ENCODE results near the gene ID4.

Gene ID4

DNA sequence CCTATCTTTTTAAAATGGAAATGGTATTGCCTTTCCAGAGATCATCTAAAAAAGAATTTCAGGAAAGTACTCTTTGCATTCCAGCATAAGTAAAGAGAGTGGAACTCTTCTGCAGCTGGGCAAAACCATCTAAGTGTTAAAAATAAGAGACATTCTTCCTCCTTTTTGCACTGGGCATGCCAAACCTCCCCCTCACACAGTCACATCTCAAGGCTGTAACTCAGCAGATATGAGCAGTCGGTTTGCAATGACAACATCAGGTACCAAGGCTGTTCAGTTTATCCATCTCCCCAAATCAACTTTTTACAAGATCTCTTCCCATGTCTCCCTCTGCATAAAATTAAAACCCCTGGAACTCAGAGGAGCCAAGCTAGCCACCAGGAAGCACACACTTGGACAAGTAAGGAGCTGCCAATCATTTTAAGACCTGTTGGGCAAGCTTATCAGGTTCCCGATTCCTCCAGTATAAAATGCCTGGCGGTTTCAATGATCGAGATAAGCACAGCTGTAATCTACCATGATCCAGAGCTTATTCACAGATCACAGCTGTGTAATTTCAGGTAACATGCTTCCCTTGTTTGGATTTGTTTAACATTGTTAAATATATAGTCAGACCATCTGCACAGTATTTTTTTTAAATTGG is 23.2 kb downstream of the ID4 start:
- DNase-seq (ENCODE audit: low read depth), result no peak

DNA sequence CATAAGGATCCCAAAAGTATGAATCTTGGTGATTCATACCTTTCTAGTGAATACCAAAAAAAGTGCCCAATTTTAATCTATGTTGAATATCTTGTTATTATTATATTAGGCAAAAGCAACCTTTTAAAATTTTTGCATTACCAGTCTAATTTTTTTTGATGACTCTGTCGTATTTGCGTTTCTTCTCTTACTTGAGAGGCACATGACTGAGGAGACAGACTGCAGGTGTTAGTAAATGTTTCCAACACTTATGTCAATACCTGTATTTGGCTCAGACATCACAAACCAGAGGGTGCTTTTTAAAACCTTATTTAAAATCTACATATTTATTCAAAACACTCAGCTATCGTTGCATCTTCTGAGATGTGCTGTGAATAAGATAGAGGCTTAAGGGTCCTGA is 27.1 kb downstream of the ID4 start:
- no peak for DNase-seq (ENCODE audit: low read depth)

DNA sequence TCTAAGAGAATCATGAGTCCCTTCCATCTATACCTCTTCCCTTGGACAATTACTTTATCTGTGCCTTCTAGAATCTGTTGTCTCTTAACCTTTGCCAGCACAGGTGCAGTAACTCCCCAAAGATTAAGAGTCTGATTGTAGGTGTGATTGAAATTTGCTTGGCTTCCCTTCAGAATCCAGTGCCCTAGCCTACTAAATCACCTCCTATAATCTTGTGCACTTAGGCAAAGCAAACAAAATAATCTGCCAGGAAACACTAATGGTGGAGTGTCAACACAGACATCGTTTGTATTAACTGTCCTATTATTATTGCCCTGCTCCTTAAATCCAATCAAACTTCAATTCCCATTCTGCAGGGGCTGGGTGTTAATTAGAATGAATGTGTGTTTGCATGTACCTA is 28.0 kb downstream of the ID4 start:
- no peak for DNase-seq (ENCODE audit: low read depth)

DNA sequence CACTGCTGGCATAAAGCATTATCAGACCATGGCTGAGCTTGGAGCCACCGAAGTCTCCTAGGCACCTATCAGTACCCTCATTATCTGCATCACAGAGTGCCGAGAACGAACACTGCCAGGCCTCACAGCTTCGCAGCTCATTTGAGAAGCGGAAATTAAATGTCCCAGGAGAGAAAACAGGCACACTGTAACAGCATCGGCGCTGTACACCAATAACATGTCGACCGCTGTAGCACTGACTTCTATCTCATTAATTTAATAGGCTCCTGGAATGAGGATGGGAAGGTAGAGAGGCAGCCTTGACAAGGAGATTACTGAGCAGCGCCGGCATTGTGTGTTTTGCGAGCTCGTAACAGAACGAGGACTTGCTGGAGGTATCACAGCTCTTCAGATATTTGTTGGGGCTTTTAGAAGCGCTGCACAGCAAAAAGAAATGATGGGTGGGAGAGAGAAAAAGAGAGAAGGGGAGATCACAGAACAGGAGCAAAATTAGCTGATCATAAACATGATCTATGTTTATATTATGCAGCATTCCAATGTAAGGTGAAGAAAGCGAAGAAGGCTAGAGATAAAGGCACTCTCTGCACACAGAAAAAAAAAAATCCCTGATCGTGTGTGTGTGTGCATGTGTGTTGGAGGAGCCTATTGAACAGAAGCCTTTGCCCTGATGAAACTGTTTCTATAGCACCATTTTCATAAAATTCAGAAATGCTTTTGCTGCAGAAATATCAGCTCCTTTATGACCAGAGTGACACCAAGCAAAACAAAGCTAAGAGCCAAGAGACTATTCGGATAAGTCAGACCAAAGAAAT is 29.2 kb downstream of the ID4 start:
- no peak for DNase-seq (ENCODE audit: low read depth)

DNA sequence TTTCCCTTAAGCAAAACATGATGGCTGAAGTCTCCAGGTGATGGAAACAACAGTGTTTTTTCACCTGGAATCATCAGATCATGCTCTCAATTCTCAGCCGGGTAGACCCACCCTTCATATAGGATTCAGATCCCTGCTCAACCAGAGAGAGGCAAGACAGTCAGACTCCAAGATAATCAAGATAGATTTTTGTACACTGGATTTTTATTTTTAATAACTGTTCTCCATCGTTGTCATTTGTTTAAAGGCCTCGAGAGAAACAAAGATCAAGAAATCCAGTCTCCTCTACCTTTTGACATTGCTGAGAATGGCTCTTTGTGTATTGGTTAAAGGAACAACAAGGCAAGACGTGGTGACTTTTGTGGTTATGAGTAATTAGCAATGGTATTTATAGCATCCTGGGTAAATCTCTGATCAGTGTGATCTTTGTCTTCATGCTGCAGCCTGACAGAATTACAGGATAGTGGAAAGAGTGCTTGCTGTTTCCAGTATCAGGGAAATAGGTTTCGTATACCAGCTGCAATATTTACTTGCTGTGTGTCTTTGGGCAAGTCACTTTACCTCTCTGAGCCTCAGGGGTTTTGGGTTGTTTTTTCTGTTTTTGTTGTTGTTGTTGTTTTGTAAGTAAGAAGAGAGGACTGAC is 29.9 kb downstream of the ID4 start:
- peak; percentile 81 for DNase-seq (ENCODE audit: low read depth)

DNA sequence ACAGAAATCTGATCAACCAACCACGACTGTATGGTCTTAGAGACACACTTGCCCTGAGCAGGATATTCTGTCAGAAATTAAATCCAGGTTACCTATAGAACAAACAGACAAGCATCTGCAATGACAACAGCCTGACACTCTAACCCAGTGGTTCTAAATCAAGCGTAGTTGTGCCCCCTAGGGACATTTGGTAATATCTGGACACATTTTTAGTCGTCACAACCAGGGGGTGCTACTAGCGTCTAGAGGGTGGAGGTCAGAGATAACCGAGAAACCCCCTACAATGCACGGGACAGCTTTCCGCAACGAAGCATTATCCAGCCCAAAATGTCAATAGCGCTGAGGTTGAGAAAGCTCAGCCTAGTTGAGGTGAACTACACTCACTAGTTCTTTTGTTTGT is 32.3 kb downstream of the ID4 start:
- DNase-seq (ENCODE audit: low read depth), result no peak

DNA sequence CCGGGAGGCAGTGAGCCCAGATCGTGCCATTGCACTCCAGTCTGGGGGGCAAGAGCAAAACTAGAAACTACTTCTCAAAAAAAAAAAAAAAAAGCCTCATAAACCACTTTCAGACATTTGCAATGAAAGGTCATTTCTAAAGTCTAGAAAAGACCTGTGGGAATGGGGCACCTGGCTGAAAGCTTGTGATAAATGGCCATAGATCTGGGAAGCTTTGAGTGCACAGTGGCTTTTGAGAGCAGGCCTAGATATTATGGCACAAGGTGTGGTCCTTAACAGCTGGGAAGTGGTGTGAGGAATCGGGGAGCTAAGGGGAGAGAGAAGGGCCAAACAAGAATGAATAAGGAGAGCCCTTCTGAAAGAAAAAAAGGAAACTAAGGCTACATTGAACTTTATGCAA is 33.2 kb downstream of the ID4 start:
- no peak for DNase-seq (ENCODE audit: low read depth)

DNA sequence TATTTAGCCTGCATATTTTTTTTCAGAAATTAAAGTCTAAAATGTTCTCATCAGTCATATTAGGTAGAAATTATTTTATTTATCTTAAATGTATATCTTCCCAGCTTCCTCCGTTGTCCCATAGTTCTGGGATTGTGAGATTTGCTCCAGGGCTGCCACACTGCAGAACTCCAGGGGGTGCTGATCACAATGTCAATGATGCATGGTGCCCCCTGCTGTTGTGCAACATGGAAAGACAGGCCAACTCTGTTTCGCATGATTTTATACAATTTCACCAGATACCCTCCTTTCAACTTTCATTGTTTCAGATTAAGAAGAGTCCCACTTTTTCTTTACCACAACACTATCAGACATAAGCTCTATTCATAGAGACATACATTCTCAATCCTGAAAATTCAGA is 35.9 kb downstream of the ID4 start:
- DNase-seq (ENCODE audit: low read depth), result peak; percentile 28

DNA sequence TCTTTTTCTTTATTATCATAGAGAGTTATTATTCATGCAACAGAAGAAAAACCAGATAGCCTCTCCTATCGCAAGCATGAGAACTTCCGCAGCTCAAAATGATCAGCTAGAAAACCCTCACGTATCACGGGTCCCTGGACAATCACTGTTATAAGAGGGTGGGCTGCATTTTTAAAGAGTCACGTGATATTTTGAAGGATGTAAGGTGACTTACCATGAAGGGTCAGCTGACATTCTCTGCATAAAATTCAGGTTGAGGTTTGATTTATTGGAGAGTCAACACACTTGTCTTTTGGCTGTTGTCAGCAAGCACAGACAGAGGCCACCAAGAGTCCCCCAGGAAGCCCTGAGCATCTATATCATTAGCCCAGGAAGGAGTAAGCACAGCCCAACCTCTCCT is 39.5 kb downstream of the ID4 start:
- no peak for DNase-seq (ENCODE audit: low read depth)

DNA sequence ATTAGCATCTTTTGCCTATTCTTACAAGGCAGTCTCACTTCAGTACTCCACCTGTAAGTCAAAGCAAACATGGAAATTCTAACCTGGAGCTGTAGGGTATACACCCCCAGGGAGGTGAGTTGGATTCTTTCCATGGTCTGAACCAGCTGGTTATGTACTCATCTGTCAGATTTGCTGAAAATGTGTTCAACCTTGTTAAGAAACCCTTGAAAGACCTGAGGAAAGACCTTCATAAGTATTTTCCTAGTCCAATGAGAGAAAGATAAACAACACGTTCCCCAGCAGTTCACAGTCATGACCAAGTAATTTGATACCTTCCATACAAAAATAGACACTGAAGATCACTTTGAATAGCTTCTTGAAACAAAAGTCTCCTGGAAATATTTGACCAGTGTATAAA is 42.5 kb downstream of the ID4 start:
- DNase-seq (ENCODE audit: low read depth), result no peak

DNA sequence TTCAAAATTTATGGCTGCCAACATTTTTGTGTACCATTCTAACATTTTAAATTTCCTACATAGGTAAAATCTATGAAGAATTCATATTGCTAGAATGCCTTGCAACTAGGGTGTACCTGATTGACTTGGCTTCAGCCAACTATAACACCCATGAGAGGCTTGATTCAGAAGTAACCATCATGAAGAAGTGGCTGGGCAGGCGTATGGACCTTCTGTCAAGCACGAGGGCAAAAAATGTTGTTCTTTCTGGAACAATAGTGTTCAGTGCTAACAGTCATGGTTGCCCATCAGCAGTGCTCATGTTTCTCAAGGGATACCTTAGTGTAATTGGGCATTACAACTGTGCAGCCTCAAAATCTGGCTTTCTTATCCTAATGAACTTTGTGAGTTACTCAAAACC is 42.9 kb downstream of the ID4 start:
- no peak for DNase-seq (ENCODE audit: low read depth)

DNA sequence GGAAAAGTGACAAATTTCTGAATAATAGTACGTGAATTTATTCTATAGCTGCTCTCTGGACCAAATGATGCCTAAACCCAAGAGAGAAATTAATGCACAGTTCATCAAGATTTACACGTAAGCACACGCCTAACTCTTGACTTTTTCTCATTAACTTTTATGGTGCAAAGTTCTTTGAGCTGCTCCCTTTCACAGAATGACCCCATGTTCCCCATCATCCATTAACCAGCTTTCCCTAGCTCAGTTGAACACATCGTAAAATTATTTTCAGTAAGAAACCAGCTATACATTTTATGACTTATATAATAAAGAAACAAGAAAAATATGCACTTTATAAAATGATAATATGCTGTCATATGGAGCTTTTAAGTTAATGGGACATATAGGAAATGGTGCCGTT is 54.3 kb downstream of the ID4 start:
- DNase-seq (ENCODE audit: low read depth), result no peak
